ENCODE results near the gene ASB16.

Gene ASB16

GRCh38 chr17:44216694-44217093 is 46.2 kb downstream of the ASB16 start:
- no peak for DNase-seq (ENCODE audit: low read depth)
- TF ChIP-seq, protein P1, sequence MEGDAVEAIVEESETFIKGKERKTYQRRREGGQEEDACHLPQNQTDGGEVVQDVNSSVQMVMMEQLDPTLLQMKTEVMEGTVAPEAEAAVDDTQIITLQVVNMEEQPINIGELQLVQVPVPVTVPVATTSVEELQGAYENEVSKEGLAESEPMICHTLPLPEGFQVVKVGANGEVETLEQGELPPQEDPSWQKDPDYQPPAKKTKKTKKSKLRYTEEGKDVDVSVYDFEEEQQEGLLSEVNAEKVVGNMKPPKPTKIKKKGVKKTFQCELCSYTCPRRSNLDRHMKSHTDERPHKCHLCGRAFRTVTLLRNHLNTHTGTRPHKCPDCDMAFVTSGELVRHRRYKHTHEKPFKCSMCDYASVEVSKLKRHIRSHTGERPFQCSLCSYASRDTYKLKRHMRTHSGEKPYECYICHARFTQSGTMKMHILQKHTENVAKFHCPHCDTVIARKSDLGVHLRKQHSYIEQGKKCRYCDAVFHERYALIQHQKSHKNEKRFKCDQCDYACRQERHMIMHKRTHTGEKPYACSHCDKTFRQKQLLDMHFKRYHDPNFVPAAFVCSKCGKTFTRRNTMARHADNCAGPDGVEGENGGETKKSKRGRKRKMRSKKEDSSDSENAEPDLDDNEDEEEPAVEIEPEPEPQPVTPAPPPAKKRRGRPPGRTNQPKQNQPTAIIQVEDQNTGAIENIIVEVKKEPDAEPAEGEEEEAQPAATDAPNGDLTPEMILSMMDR (IDR thresholded peaks at IDR 0.05; ENCODE audit: low read length, missing control alignments) = no peak
- H3K4me3 ChIP-seq (replicated peaks; ENCODE audit: low read depth, low read length) = no peak overlapping the region

DNA sequence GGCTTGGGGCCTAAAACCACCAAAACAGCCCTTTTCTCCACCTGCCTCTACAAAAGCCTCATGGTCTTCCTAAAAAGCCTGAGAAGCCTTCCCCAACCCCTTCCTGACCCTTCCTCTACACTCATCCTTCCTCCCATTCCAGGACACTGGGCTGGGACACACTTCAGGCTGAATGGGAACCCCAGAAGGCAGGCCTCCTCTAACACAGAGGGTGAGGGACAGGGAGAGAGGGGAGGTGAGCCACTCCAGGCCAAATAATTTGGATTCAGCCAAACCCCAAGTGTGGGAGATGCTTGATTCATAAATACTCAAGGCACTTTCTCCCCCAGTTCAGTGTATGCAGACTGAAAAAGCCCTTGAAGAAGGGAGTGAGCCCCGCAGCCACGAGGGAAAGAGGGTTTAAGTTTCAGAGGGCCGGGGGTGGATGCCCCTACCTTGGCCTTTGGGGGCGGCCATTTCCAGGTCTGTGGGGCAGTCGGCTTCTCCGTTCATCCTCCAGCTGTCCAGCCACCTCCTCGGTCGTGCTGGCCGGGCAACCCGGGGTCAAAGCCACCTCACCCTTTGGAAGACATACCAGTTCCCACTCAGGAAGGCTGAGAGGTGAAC is 47.3 kb downstream of the ASB16 start:
- DNase-seq (ENCODE audit: low read depth) = no peak
- TF ChIP-seq, protein P1 (IDR thresholded peaks at IDR 0.05; ENCODE audit: low read length, missing control alignments) = no peak
- H3K4me3 ChIP-seq (replicated peaks; ENCODE audit: low read depth, low read length) = peak overlapping the region; percentile 83

GRCh38 chr17:44218344-44219107 is 48.0 kb downstream of the ASB16 start:
- DNase-seq (ENCODE audit: low read depth) = peak; percentile 89
- TF ChIP-seq, protein P1 (IDR thresholded peaks at IDR 0.05; ENCODE audit: low read length, missing control alignments) = peak; percentile 26
- peak overlapping the region; percentile 83 for H3K4me3 ChIP-seq (replicated peaks; ENCODE audit: low read depth, low read length)

DNA sequence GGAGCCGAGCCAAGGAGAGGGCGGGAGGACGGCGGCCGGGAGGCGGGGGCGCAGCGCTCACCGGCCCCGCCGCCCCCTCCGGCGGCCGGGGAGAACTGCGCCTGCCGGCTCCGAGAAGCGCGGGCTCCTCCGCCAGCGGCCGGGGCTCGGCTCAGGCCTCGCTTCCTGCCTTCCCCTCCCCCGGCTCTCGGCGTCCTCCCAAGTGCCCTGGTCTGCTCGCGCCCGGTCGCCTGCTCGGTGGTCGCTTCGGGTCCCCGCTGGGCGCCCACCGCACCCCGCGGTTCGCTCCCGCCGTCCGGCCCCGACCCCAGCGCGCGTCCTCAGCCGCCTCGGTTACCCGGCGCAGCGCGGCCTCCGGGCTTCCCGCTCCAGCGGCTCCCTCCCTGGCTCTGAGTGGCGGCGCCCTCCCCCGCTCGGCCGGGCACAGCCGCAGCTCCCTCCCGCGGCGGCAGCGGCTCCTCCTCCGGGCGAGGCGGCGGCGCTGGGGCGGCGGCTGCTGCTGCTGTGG is 48.7 kb downstream of the ASB16 start:
- peak; percentile 70 for DNase-seq (ENCODE audit: low read depth)
- H3K4me3 ChIP-seq (replicated peaks; ENCODE audit: low read depth, low read length) = peak overlapping the region; percentile 83
- TF ChIP-seq, protein P1 (IDR thresholded peaks at IDR 0.05; ENCODE audit: low read length, missing control alignments) = no peak

- H3K4me3 ChIP-seq (replicated peaks; ENCODE audit: low read depth, low read length) = peak within 1 kb of the TSS; percentile 83
- peak; percentile 56 for DNase-seq (ENCODE audit: low read depth)
- TF ChIP-seq, protein P1 (IDR thresholded peaks at IDR 0.05; ENCODE audit: low read length, missing control alignments) = no peak
Measured at GRCh38 chr17:44219616-44220212, 49.2 kb downstream of the ASB16 start, which contains the start of gene UBTF. Gene UBTF (minus strand): TSS chr17:44219675. CDS start chr17:44218229, 1,446 bp downstream.

- H3K4me3 ChIP-seq (replicated peaks; ENCODE audit: low read depth, low read length) = peak overlapping the region; percentile 83
- TF ChIP-seq, protein P1 (IDR thresholded peaks at IDR 0.05; ENCODE audit: low read length, missing control alignments) = no peak
- DNase-seq (ENCODE audit: low read depth) = peak; percentile 64
Measured at GRCh38 chr17:44220213-44221083, 49.9 kb downstream of the ASB16 start.

All from fibroblast of pulmonary artery (primary cell).